Ectodermal cell (in vitro differentiated cells): Measurements from ENCODE around the gene CD101.
"Not testable (repeated sequence)": the region's sequence is repeated elsewhere in the genome, so short reads cannot be mapped to it uniquely, and the experiment has no call there.

Experiments used
- H3K27ac ChIP-seq: 2 replicates; pipeline ENCODE4 v1.7.0; 2013; ENCODE audit warnings: mild to moderate bottlenecking, low read depth, low read length; ENCODE audit not compliant: insufficient read depth, poor library complexity, severe bottlenecking
- H3K27me3 ChIP-seq: 2 replicates; pipeline ENCODE4 v1.7.0; 2013; ENCODE audit warnings: mild to moderate bottlenecking, low read length; ENCODE audit not compliant: insufficient read depth, control insufficient read depth, poor library complexity, severe bottlenecking
- H3K36me3 ChIP-seq: one replicate; pipeline ENCODE4 v1.7.0; 2013; ENCODE audit warnings: low read length; ENCODE audit not compliant: control insufficient read depth, insufficient read depth
- H3K4me1 ChIP-seq: one replicate; pipeline ENCODE4 v1.7.0; 2013; ENCODE audit warnings: low read length; ENCODE audit not compliant: control insufficient read depth, insufficient read depth
- H3K4me3 ChIP-seq: 2 replicates; pipeline ENCODE4 v1.7.0; 2013; ENCODE audit warnings: low read depth, low read length, control low read depth; ENCODE audit not compliant: insufficient read depth
- H3K9me3 ChIP-seq: 2 replicates; pipeline ENCODE4 v1.7.0; 2013; ENCODE audit warnings: mild to moderate bottlenecking, low read length, moderate library complexity; ENCODE audit not compliant: control insufficient read depth
- whole genome bisulfite sequencing, 2 experiments: methylation state at CpG; one replicate each; pipeline ENCODE4 v1.1.7; 2013; ENCODE audit warnings: missing lambda C conversion rate in 2 of 2; 5-methylcytosine and 5-hydroxymethylcytosine counted together

The CD101 gene

GRCh38 chr1:116968724-116969123, 32.8 kb upstream of the CD101 start:
- peaks cover 4% of the 10 kb centered on the region for H3K36me3 ChIP-seq
- no peak overlapping the region for H3K4me3 ChIP-seq
- no peaks in the 10 kb centered on the region for H3K9me3 ChIP-seq
- peaks cover 8% of the 10 kb centered on the region for H3K4me1 ChIP-seq
- no peak overlapping the region for H3K27ac ChIP-seq
- 70 to 83% methylated on average over 1 to 3 of the region's 3 CpGs for WGBS, 2 experiments
- H3K27me3 ChIP-seq, result no peaks in the 10 kb centered on the region

GRCh38 chr1:116971258-116971860, 30.2 kb upstream of the CD101 start:
- H3K27me3 ChIP-seq, result no peaks in the 10 kb centered on the region
- no peaks in the 10 kb centered on the region for H3K9me3 ChIP-seq
- peaks cover 8% of the 10 kb centered on the region for H3K4me1 ChIP-seq
- 77 to 84% methylated on average over 4 of the region's 4 CpGs for WGBS, 2 experiments
- H3K4me3 ChIP-seq, result no peak overlapping the region
- H3K36me3 ChIP-seq, result peaks cover 7% of the 10 kb centered on the region
- H3K27ac ChIP-seq, result no peak overlapping the region

GRCh38 chr1:116971965-116972673, 29.4 kb upstream of the CD101 start:
- H3K36me3 ChIP-seq, result peaks cover 7% of the 10 kb centered on the region
- WGBS, 2 experiments, result 88 to 89% methylated on average over 6 of the region's 6 CpGs

GRCh38 chr1:116972674-116973030, 28.9 kb upstream of the CD101 start:
- WGBS, 2 experiments, result 97 to 100% methylated on average over 2 of the region's 2 CpGs

More at GRCh38 chr1:116971965-116972673, 29.4 kb upstream of the CD101 start:
- Histone ChIP-seq H3K27me3 (no peaks in the 10 kb centered on the region), H3K4me1 (peaks cover 8% of the 10 kb centered on the region), H3K27ac (no peak overlapping the region), H3K4me3 (no peak overlapping the region), H3K9me3 (no peaks in the 10 kb centered on the region)

GRCh38 chr1:116980309-116980708, 21.3 kb upstream of the CD101 start:
- H3K9me3 ChIP-seq, H3K27me3 ChIP-seq, H3K4me1 ChIP-seq, H3K4me3 ChIP-seq, H3K27ac ChIP-seq, H3K36me3 ChIP-seq: not testable (repeated sequence)
- 70 to 100% methylated on average over 1 of the region's 1 CpG for WGBS, 2 experiments

More at GRCh38 chr1:116972674-116973030, 28.9 kb upstream of the CD101 start:
- H3K4me3 ChIP-seq, result no peak overlapping the region
- peaks cover 7% of the 10 kb centered on the region for H3K36me3 ChIP-seq
- H3K4me1 ChIP-seq, result peaks cover 8% of the 10 kb centered on the region
- H3K9me3 ChIP-seq, result no peaks in the 10 kb centered on the region
- no peaks in the 10 kb centered on the region for H3K27me3 ChIP-seq
- H3K27ac ChIP-seq, result no peak overlapping the region

- Histone ChIP-seq H3K4me1 (no peaks in the 10 kb centered on the region), H3K27me3 (no peaks in the 10 kb centered on the region), H3K36me3 (no peaks in the 10 kb centered on the region), H3K27ac (no peak overlapping the region), H3K9me3 (no peaks in the 10 kb centered on the region), H3K4me3 (no peak overlapping the region)
- 94 to 97% methylated on average over 2 of the region's 2 CpGs for WGBS, 2 experiments
Measured at GRCh38 chr1:116981521-116982037, 20.0 kb upstream of the CD101 start.

GRCh38 chr1:116982319-116983004, 19.1 kb upstream of the CD101 start:
- no peak overlapping the region for H3K27ac ChIP-seq
- H3K9me3 ChIP-seq, result no peaks in the 10 kb centered on the region
- H3K4me1 ChIP-seq, result no peaks in the 10 kb centered on the region
- 90 to 94% methylated on average over 9 of the region's 9 CpGs for WGBS, 2 experiments
- no peaks in the 10 kb centered on the region for H3K36me3 ChIP-seq
- no peaks in the 10 kb centered on the region for H3K27me3 ChIP-seq
- no peak overlapping the region for H3K4me3 ChIP-seq

- Histone ChIP-seq H3K9me3 (no peaks in the 10 kb centered on the region), H3K27ac (no peak overlapping the region), H3K4me3 (no peak overlapping the region), H3K4me1 (no peaks in the 10 kb centered on the region), H3K27me3 (no peaks in the 10 kb centered on the region), H3K36me3 (no peaks in the 10 kb centered on the region)
- 89 to 92% methylated on average over 5 of the region's 5 CpGs for WGBS, 2 experiments
Measured at GRCh38 chr1:116983112-116983511, 18.4 kb upstream of the CD101 start.

GRCh38 chr1:116983678-116984077, 17.9 kb upstream of the CD101 start:
- Histone ChIP-seq H3K27ac (no peak overlapping the region), H3K9me3 (no peaks in the 10 kb centered on the region), H3K4me3 (no peak overlapping the region), H3K36me3 (no peaks in the 10 kb centered on the region), H3K27me3 (no peaks in the 10 kb centered on the region), H3K4me1 (no peaks in the 10 kb centered on the region)
- WGBS, 2 experiments, result 95 to 96% methylated on average over 4 of the region's 4 CpGs
